ENCODE measurements around the gene ASF1A.

The ASF1A gene

GRCh38 chr6:118881440-118882313 lies 12.3 kb upstream of the ASF1A start:
- DNase-seq (ENCODE audit: low spot score) (no peak), FAIRE-seq (no peak)

- FAIRE-seq = no peak
Measured at GRCh38 chr6:118882314-118882905, 11.5 kb upstream of the ASF1A start.

GRCh38 chr6:118886641-118887040 lies 7.3 kb upstream of the ASF1A start:
- no peak for DNase-seq (ENCODE audit: low spot score)
- FAIRE-seq = no peak

More at GRCh38 chr6:118882314-118882905, 11.5 kb upstream of the ASF1A start:
- no peak for DNase-seq (ENCODE audit: low spot score)

GRCh38 chr6:118889163-118889562 lies 4.8 kb upstream of the ASF1A start:
- FAIRE-seq = no peak

GRCh38 chr6:118890997-118891790 lies 2.8 kb upstream of the ASF1A start:
- no peak for DNase-seq (ENCODE audit: low spot score)
- FAIRE-seq = no peak

More at GRCh38 chr6:118889163-118889562, 4.8 kb upstream of the ASF1A start:
- no peak for DNase-seq (ENCODE audit: low spot score)

GRCh38 chr6:118892355-118892991 lies 1.5 kb upstream of the ASF1A start:
- FAIRE-seq (no peak), DNase-seq (ENCODE audit: low spot score) (no peak)

- peak; percentile 23 for DNase-seq (ENCODE audit: low spot score)
Measured at GRCh38 chr6:118893064-118893806, 717 bp upstream of the ASF1A start.

GRCh38 chr6:118894425-118895260 lies 691 bp downstream of the ASF1A start:
- FAIRE-seq = no peak
- peak; percentile 44 for DNase-seq (ENCODE audit: low spot score)

More at GRCh38 chr6:118893064-118893806, 717 bp upstream of the ASF1A start:
- FAIRE-seq = no peak

GRCh38 chr6:118895261-118895560 lies 1.3 kb downstream of the ASF1A start:
- DNase-seq (ENCODE audit: low spot score) = no peak

GRCh38 chr6:118895859-118896258 lies 1.9 kb downstream of the ASF1A start:
- FAIRE-seq = no peak
- DNase-seq (ENCODE audit: low spot score) = no peak

More at GRCh38 chr6:118895261-118895560, 1.3 kb downstream of the ASF1A start:
- no peak for FAIRE-seq

- DNase-seq (ENCODE audit: low spot score) = peak; percentile 29
Measured at GRCh38 chr6:118896339-118897136, 2.6 kb downstream of the ASF1A start.

GRCh38 chr6:118897386-118897785 lies 3.4 kb downstream of the ASF1A start:
- FAIRE-seq = no peak
- DNase-seq (ENCODE audit: low spot score) = no peak

More at GRCh38 chr6:118896339-118897136, 2.6 kb downstream of the ASF1A start:
- FAIRE-seq = no peak

GRCh38 chr6:118899948-118900347 lies 6.0 kb downstream of the ASF1A start:
- DNase-seq (ENCODE audit: low spot score) (no peak), FAIRE-seq (no peak)

- no peak for FAIRE-seq
Measured at GRCh38 chr6:118902726-118903125, 8.8 kb downstream of the ASF1A start.

GRCh38 chr6:118903138-118903537 lies 9.2 kb downstream of the ASF1A start:
- FAIRE-seq (no peak), DNase-seq (ENCODE audit: low spot score) (no peak)

More at GRCh38 chr6:118902726-118903125, 8.8 kb downstream of the ASF1A start:
- DNase-seq (ENCODE audit: low spot score) = no peak

GRCh38 chr6:118903691-118904090 lies 9.7 kb downstream of the ASF1A start:
- DNase-seq (ENCODE audit: low spot score) (no peak), FAIRE-seq (no peak)

GRCh38 chr6:118905084-118905483 lies 11.1 kb downstream of the ASF1A start:
- FAIRE-seq = no peak

GRCh38 chr6:118905851-118906250 lies 11.9 kb downstream of the ASF1A start:
- no peak for FAIRE-seq
- no peak for DNase-seq (ENCODE audit: low spot score)

More at GRCh38 chr6:118905084-118905483, 11.1 kb downstream of the ASF1A start:
- DNase-seq (ENCODE audit: low spot score) = no peak

GRCh38 chr6:118908441-118908840 lies 14.5 kb downstream of the ASF1A start:
- DNase-seq (ENCODE audit: low spot score) (no peak), FAIRE-seq (no peak)
